HG02840 (cell line): ENCODE measurements around the gene PRKN.
"Not testable (repeated sequence)": the region's sequence is repeated elsewhere in the genome, so short reads cannot be mapped to it uniquely, and the experiment has no call there.

Source experiments
- ATAC-seq: cut with Tn5 transposase; IDR thresholded peaks from one replicate; pipeline ENCODE4 v1.9.1; 2021; ENCODE audit warnings: mild to moderate bottlenecking, moderate library complexity, moderate number of reproducible peaks; ENCODE audit not compliant: unreplicated experiment, low FRiP score

PRKN gene

GRCh38 chr6:161840380-161840779 is 887.2 kb downstream of the PRKN start:
- no peak for ATAC-seq

GRCh38 chr6:161838306-161839035 is 889.1 kb downstream of the PRKN start:
- no peak for ATAC-seq

- ATAC-seq: no peak
These were observed 889.7 kb downstream of the PRKN start for GRCh38 chr6:161837854-161838253.

GRCh38 chr6:161837449-161837735 is 890.2 kb downstream of the PRKN start:
- no peak for ATAC-seq

GRCh38 chr6:161836643-161837448 is 890.7 kb downstream of the PRKN start:
- ATAC-seq: no peak

DNA sequence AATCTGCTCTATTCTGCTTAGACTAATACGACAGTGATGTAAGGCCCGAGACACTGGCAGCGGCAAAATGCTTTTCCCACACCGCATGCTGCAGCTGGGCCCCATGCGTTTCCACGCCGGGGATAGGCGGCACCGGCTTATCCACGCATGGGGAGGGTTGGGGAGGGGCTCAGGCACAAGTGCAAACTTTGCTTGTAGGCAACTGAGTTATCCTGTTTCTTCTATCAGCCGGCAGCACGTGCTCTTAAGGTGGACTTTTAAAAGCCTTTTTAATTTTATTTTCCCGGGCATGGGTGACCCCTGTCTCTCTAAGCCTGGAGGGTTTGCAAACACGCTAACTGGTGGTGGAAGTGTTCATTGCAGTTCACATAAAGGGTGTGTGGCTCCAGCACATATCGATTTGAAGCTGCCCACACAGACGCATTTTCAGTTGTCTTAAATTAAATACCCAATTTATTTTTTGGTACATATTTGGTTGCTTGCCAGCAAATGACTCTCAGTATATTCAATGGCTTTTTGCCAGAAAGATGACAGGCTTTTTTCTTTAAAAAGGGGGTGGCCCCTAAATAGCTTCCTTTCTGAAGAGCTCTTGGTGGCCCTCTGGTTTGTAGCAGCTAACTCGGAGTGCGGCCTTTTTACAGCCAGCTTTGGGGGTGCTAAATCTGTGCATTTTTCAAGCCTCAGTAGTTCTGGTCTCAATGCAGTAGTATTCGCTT is 891.9 kb downstream of the PRKN start:
- ATAC-seq: no peak

GRCh38 chr6:161834426-161834825 is 893.1 kb downstream of the PRKN start:
- no peak for ATAC-seq

DNA sequence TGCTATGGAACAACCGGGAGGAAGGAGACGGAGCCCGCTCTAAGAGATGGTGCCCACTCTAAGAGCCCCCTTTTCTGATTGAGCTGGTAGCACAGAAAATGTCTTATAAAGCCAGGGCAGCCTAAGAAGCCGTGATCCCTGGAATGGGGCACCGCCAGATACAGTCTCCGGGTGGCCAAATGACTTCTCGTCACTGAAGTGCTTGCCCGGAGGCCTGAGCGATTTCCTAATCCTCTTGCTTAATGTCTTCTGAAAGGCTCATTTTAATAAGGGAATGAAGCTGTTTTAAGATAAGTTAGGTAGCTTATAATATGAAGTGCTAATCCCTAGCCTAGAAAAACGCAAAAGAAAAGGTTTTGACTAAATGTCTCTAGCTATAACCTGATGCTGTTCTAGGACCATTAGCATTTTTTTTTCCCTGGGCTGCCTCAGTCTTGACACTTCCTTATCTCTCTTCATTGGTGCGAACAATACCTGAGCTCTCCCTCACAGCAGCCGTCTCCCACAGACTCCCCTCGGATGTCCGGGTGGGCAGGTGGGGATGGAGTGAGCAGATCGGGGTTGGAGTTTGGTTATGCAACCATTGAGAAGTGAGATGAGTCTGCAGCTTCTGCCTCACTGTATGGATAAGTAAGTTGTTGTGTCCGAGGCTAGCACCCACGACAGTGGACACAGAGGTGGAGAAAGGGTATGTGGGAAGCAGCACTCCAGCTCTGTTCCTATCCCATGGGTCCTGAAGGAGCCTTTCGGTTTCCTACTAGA is 894.3 kb downstream of the PRKN start:
- ATAC-seq: no peak

GRCh38 chr6:161832622-161833021 is 894.9 kb downstream of the PRKN start:
- ATAC-seq: no peak

- ATAC-seq: no peak
These were observed 896.5 kb downstream of the PRKN start for GRCh38 chr6:161830866-161831616.

DNA sequence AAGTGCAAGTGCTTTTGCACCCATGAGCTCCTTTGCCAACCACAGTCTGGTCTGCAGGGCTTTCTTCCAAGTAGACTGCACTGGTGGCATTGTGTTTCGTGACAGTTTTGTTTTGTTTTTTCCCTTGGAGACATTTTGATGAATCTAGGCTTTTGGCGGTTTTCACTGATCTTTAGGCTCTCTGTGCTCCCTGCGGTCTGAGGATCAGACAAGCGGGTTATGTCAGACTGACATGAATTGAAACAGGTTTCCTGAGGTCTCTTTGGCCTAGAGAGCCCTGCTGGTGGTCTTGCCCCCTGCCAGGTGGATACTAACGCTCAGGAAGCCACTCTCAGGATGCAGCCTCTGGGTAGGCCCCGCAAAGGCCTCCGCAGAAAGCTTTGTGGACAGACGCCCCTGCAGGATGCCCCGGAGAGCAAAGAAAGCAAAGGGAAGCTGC is 898.3 kb downstream of the PRKN start:
- ATAC-seq: no peak

DNA sequence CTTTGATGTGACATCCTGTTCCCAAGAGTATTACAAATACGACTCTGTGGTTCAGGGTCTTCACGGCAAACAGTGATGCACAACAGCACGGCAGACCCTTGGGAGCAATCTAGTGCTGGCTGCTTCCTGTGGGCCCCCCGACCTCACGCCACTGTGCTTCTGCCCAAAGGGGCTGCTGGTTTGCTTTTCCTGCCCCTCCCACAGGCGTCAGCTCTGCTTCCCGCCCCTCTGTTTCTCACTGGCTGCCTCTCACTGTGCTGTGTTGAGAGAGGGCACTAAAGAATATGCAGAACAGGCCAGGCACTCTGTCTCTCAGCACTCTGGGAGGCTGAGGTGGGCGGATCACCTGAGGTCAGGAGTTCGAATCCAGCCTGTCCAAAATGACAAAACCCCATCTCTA is 899.2 kb downstream of the PRKN start:
- no peak for ATAC-seq

DNA sequence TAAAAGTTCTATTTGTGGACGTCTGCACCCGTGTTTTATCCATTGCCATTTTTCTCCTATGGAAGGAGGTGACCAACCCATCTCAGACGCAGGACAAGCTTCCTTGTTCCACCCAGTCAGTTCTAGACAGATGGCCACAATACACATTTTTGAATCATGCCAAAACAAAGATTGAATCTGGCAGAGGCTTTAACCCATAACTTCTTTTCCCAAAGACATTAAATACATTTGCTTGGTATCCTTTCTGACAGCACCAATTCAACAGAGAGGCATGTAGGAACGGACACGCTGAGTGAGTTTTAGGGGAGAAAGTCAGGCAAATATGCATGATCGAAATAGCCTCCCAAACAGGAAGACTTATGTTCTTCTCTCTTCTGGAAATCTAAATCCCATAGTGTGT is 901.1 kb downstream of the PRKN start:
- no peak for ATAC-seq

- not testable (repeated sequence) for ATAC-seq
These were observed 905.4 kb downstream of the PRKN start for GRCh38 chr6:161822204-161822603.

GRCh38 chr6:161817881-161818280 is 909.7 kb downstream of the PRKN start:
- no peak for ATAC-seq

DNA sequence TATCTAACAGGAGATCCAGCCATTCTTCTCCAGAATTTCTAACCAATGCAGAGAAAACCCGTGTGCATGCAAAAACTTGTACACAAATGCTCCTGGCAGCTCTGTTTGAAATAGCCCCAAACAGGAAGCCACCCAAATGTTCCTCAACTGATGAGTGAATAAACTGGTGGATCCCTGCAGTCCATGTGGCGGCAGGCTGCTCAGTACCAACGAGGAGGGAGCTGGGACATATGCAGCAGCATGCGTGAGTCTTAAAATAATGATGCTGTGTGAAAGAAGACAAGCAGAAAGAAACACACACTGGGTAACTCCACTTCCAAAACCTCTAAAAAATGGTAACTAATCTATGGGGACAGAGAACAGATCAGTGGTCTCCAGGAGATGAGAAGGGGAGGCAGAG is 911.6 kb downstream of the PRKN start:
- ATAC-seq: no peak

DNA sequence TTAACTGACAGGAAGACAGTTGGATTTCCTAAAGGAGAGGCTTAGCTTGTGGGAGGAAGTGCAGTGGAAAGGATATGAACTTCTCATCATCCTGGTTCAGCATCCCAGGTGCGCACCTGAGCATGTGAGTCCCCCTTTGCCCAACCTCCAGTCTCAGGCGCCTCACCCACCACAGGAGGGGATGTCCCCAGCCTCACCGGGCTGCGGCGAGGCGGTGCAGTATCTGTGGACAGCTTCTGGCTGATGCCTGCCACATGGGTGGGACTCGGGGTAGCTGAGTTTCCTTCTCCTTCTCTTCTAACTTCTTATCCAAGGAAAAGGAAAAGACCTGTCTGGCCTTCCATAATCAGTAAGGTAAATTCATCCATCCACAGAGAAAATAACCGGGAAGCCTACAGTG is 914.4 kb downstream of the PRKN start:
- no peak for ATAC-seq

DNA sequence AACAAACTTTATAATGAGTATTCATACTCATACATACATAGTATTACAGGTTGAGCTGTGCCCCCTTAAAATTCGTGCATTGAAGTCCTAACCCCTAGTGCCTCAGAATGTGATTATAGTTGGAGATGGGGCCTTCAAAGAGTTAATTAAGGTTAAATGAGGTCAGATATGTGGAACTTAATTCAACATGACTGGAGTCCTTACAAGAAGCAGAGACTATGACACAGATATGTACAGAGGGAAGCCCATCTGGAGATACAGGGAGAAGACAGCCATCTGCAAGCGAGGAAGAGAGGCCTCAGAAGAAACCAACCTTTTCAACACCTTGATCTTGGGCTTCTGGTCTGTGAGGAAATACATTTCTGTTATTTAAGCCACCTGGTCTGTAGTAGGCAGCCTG is 917.6 kb downstream of the PRKN start:
- ATAC-seq: no peak

DNA sequence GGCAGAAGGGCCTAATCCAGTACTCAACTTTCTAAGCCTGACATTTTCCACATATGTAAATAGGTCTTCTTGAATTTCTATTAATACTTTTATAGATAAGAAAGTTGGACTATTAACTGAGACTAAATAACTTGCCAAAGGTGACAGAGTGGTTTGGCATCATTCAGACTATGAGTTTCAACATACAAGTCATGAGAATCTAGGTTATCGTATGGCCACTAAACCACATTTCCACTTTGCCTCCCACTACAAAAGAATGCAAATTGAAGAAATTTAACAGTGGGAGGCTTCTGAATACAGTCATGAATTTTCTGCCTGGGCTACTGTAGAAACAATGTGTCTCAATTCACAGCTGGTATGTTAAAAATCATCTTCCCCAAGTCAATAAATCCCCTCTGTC is 922.7 kb downstream of the PRKN start:
- no peak for ATAC-seq

DNA sequence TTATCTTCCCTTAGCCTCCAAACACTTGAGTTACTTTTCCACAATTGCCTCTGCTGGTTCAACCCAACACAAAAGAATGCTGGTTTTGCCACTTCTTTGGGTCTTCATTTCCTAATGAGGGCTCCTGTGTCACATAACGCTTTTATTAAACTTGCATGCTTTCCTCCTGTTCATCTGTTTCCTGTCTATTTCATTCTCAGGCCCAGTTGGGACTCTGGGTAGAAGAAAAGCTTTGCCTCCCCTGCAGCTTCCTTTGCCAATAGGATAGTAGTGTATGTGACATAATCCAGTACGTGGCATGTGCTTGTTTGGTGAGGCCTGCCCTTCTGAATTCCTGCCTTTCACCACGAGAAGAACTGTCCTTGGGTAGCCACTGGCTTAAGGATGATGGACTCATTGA is 924.4 kb downstream of the PRKN start:
- ATAC-seq: no peak
